Stimulated activated CD4-positive, alpha-beta T cell treated with anti-CD3 and anti-CD28 coated beads, Interleukin-15, amount 100 ng/mL, for 48 hours (primary cell): ENCODE measurements around the gene HM13.
"Not testable (repeated sequence)": the region's sequence is repeated elsewhere in the genome, so short reads cannot be mapped to it uniquely, and the experiment has no call there.

ENCODE experiments used
- DNase-seq, 2 donors: peaks; one replicate each; pipeline ENCODE4 v3.0.0-alpha.2; 2020; ENCODE audit warnings: low read depth in 2 of 2

Gene HM13, protein sequence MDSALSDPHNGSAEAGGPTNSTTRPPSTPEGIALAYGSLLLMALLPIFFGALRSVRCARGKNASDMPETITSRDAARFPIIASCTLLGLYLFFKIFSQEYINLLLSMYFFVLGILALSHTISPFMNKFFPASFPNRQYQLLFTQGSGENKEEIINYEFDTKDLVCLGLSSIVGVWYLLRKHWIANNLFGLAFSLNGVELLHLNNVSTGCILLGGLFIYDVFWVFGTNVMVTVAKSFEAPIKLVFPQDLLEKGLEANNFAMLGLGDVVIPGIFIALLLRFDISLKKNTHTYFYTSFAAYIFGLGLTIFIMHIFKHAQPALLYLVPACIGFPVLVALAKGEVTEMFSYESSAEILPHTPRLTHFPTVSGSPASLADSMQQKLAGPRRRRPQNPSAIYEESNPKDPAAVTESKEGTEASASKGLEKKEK

DNA sequence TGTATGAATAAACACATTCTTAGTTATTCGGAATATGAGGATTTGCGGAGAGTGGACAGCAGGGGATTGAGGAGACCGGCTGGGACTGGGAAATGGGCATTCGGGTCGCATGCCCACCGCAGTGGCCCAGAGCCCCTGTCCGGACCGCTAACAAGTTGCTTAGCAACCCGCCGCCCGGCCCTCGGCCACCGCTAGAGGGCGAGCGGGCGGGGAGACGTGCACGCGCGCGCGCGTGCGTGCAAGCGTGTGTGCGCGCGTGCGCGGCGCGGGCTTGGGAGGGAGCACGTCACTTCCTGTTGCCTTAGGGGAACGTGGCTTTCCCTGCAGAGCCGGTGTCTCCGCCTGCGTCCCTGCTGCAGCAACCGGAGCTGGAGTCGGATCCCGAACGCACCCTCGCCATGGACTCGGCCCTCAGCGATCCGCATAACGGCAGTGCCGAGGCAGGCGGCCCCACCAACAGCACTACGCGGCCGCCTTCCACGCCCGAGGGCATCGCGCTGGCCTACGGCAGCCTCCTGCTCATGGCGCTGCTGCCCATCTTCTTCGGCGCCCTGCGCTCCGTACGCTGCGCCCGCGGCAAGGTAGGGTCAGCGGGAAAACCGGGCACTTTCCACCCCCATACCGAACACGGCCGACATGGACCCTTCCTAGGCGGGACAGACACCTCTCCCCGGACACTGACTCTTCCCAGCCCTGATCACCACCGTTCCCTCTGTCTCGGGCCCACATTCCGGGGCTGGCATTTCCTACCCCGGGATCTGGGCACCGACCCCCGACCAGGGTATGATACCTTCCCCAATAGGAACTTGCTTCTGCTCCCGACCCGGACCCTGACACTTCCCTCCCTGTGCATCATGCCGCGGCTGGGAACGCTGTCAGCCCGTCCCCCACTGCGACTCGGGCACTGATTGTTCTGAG, at the start of gene HM13:
Gene HM13, plus strand, starts transcription at position 289 of the 918 bp plus-strand sequence. Its CDS starts 110 bp downstream, at position 399.
- peak; percentile 80 to 85 for DNase-seq

GRCh38 chr20:31470946-31471345, 43.3 kb upstream of the HM13 start:
- not testable (repeated sequence) for DNase-seq

DNA sequence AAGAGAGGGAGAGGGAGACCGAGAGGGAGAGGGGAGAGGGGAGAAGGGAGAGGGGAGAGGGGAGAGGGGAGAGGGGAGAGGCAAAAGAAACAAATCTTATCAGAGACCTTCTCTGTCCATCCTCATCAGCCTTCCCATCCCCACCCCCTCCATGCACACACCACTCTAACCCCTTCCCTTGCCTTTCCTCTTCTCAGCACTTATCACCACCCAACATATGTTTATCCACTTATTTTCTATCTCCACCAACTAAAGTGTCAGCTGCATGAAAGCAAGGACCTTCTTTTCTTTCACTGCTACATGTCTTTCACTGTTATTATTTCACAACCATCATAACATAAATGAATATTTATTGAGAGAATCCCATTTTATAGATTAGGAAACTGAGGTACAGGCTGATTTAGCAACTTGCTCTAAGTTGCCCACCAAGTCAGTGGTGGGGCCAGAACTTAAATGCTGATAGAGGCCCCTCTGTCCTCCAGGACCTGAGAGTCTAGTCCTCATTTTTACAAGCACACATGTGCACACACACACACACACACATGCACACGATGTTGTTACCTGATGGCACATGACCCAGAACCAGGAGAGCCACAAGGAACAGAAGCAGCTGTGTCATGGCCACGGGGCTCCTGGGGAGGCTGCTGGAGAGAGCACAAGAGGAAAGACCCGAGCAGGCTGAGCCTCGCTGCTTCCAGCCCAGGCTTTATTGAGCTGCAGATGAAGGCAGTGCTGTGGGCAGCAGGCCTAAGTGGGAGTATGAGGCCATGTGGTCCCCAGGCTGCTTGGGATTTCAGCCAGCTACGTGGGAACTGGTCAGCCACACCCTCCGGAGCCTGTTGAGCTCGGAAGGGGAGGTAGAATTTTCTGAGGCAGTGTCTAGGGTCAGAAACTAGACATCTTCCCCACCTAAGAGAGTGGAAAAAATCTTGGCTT, 41.6 kb upstream of the HM13 start:
- no peak for DNase-seq

- DNase-seq, result no peak
Observed at GRCh38 chr20:31473331-31474096, 40.7 kb upstream of the HM13 start.

- no peak for DNase-seq
Observed at GRCh38 chr20:31474097-31474436, 40.2 kb upstream of the HM13 start.

GRCh38 chr20:31474758-31475427, 39.3 kb upstream of the HM13 start, which contains the start of the genes DEFB124 and REM1:
Gene DEFB124, minus strand, starts transcription at chr20:31475127. Its CDS starts 2,114 bp downstream, at chr20:31473013.
Gene REM1, plus strand, starts transcription at chr20:31475288. Its CDS starts 1,158 bp downstream, at chr20:31476446.
- no peak for DNase-seq

GRCh38 chr20:31475472-31476293, 38.6 kb upstream of the HM13 start:
- DNase-seq, result no peak

- DNase-seq, result no peak
Observed at GRCh38 chr20:31476294-31476585, 38.0 kb upstream of the HM13 start.

DNA sequence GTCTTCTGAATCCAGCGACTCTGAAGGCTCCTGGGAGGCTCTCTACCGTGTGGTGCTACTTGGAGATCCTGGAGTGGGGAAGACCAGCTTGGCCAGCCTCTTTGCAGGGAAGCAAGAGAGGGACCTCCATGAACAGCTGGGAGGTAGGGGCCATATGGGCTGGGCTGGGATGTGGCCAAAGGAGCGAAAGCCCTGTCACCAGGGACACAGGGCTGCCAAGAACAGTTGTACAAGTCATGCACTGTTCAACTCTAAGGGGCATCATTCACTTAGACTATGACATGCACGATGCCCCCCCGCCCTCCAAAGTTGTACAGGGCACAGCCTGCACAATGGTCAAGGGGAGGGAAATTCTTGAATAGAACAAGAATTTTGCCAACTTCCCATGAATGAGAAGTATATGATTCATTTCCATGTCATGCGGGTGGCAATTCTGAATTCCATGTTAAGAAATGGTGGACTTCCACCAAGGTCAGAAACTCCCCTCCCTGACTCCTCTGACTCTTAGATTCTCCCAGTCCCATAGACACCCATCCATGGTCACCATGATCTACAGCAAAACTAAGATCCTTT, 37.5 kb upstream of the HM13 start:
- DNase-seq, result no peak

DNA sequence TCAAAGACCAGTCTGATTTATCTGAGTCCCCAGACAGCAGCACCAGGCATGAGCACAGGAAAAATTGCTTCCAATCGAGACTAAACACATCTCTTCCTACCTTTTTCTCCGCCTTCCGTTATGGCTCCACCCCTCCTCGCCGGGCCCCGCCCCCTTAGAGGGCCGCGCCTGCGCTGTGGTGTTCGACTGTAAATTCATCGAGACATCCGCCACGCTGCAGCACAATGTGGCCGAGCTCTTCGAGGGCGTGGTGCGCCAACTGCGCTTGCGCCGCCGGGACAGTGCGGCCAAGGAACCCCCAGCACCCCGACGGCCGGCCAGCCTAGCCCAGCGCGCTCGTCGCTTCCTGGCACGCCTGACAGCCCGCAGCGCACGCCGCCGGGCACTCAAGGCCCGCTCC, 30.2 kb upstream of the HM13 start:
- no peak for DNase-seq

- no peak for DNase-seq
Observed at GRCh38 chr20:31485450-31486339, 28.5 kb upstream of the HM13 start.

GRCh38 chr20:31488115-31488514, 26.1 kb upstream of the HM13 start:
- no peak for DNase-seq

DNA sequence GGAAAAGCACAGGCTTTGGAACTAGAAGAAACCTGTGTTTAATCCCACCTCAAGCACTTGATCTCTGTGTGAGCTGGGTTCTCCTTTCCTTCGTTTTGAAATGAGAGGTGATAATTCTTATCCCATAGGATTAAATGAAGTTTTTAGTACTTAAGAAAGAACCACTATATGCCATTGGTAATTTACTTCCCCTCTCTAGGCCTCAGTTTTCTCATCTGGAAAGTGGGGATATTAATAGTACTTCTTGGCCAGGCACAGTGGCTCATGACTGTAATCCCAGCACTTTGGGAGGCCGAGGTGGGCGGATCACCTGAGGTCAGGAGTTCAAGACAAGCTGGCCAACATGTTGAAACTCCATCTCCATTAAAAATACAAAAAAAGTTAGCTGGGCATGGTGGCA, 25.1 kb upstream of the HM13 start:
- no peak for DNase-seq

DNA sequence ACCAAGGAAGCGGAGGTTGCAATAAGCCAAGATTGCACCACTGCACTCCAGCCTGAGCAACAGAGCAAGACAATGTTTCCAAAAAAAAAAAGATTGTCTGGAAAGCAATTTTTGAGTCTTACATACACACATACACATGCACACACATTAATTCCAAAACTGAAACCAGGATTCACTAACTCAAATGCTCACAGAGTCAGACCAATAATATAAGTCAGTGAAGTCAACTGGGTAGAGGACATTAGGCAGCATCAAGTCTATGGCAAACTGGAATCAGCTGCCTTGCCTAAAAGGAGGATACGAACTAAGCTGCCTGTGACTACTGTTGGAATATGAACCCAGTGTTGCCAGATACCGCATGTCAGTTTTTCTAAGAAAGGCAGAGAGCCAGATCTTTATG, 23.5 kb upstream of the HM13 start:
- DNase-seq, result no peak

- no peak for DNase-seq
Observed at GRCh38 chr20:31494131-31494530, 20.1 kb upstream of the HM13 start.

DNA sequence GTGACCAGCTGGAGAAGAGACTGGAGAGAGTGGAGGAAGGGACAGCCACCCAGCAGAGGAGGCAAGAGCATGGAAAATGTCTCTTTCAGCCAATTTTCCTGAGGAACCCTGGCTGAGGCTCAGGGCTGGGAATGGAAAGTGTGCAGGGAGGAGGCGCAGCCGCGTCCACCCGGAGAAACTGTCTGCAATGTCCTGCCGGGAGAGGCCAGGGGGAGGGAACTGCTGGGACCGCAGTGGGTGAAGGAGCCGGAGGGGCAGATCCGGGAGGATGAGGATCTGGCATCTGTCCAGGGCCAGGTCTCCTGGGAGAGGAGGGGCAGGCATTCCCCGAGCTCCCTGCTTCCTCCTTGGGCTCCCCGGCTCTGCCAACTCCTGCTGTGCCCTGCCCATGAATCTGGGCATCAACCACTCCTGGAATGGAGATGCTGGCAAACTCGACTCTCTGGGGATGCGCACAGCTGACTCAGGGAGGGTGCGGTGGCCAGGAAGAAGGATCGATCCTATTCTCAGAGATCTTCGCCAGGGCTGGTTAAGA, 17.4 kb upstream of the HM13 start:
- DNase-seq, result no peak

- no peak for DNase-seq
Observed at GRCh38 chr20:31497838-31498540, 16.3 kb upstream of the HM13 start.
